SU-DHL-6 (cell line): ENCODE measurements around the gene LSP1.

Source experiments
- H2AFZ ChIP-seq: fragments of 200-600 bp; sonication (generic); 2 replicates; pipeline ENCODE4 v1.6.1; 2014; ENCODE audit warnings: low read depth, mild to moderate bottlenecking, moderate library complexity, mixed read lengths, antibody characterized with exemption, low read length; ENCODE audit not compliant: severe bottlenecking
- H3F3A ChIP-seq: fragments of 200-600 bp; shearing (Covaris generic); 2 replicates; pipeline ENCODE4 v1.6.0; 2016; ENCODE audit warnings: antibody characterized with exemption, mild to moderate bottlenecking; ENCODE audit not compliant: insufficient read depth
- H3K27ac ChIP-seq: fragments of 200-600 bp; sonication (generic); 2 replicates; pipeline ENCODE4 v1.5.1; 2016; ENCODE audit warnings: low read depth, mild to moderate bottlenecking, low read length, moderate library complexity, mixed read lengths
- H3K27me3 ChIP-seq: fragments of 200-600 bp; sonication (generic), shearing (Covaris generic); 2 replicates; pipeline ENCODE4 v1.6.0; 2014; ENCODE audit warnings: mild to moderate bottlenecking, low read length
- H3K36me3 ChIP-seq: fragments of 200-600 bp; sonication (generic); 2 replicates; pipeline ENCODE4 v1.6.1; 2014; ENCODE audit warnings: mild to moderate bottlenecking, low read length, mixed read lengths
- H3K4me2 ChIP-seq: fragments of 300-600, 200-600 bp; shearing (Covaris generic), sonication (generic); 2 replicates; pipeline ENCODE4 v1.6.0; 2014; ENCODE audit warnings: low read length, low read depth, mild to moderate bottlenecking; ENCODE audit not compliant: poor library complexity, severe bottlenecking
- H3K4me3 ChIP-seq: fragments of 200-600 bp; sonication (generic); 2 replicates; pipeline ENCODE4 v1.5.1; 2014; ENCODE audit warnings: antibody characterized with exemption, low read length, mild to moderate bottlenecking, mixed read lengths; ENCODE audit not compliant: insufficient read depth, poor library complexity, severe bottlenecking
- H3K79me2 ChIP-seq: fragments of 200-600 bp; sonication (generic); 2 replicates; pipeline ENCODE4 v1.6.1; 2014; ENCODE audit warnings: mild to moderate bottlenecking, low read length, moderate library complexity; ENCODE audit not compliant: insufficient read depth
- H3K9ac ChIP-seq: fragments of 200-600 bp; sonication (generic); 2 replicates; pipeline ENCODE4 v1.7.0; 2014; ENCODE audit warnings: mild to moderate bottlenecking, low read length
- H3K9me2 ChIP-seq: fragments of 200-600 bp; sonication (generic); replicated peaks from 2 replicates; pipeline ENCODE4 v1.6.1; 2014; ENCODE audit warnings: low read length; ENCODE audit not compliant: insufficient read depth
- H3K9me3 ChIP-seq: fragments of 200-600 bp; sonication (generic); 2 replicates; pipeline ENCODE4 v1.6.1; 2014; ENCODE audit warnings: low read length, mixed read lengths; ENCODE audit not compliant: insufficient read depth
- H4K20me1 ChIP-seq: fragments of 200-600 bp; sonication (generic); 2 replicates; pipeline ENCODE4 v1.6.1; 2014; ENCODE audit warnings: low read depth, mild to moderate bottlenecking, antibody characterized with exemption, low read length, moderate library complexity, mixed read lengths
- EZH2phosphoT487 ChIP-seq: fragments of 200-600 bp; sonication (generic), shearing (Covaris generic); conservative IDR thresholded peaks from 2 replicates; pipeline ENCODE4 v1.6.1; 2018; ENCODE audit warnings: mild to moderate bottlenecking, antibody characterized with exemption, low read length, moderate library complexity, mixed read lengths
- TF ChIP-seq, protein P1 (sequence below): fragments of 200-600 bp; sonication (generic); IDR thresholded peaks from one replicate; pipeline ENCODE4 v1.5.1; 2017; ENCODE audit warnings: antibody characterized with exemption, mild to moderate bottlenecking, low read length, moderate library complexity; ENCODE audit not compliant: insufficient read depth, poor library complexity, severe bottlenecking

The LSP1 gene

GRCh38 chr11:1854132-1854948 lies 1.5 kb downstream of the LSP1 start:
- no peaks in the 10 kb centered on the region for H3K9me3 ChIP-seq
- peaks cover 10% of the 10 kb centered on the region; the same call in 1 of the 2 replicates for H4K20me1 ChIP-seq
- H3K9ac ChIP-seq: peak overlapping the region; percentile 69
- H3K4me3 ChIP-seq: peak overlapping the region; percentile 66
- peak overlapping the region; percentile 74 for H3K4me2 ChIP-seq
- H3K27ac ChIP-seq: peak overlapping the region; percentile 98
- no peaks in the 10 kb centered on the region for H3K36me3 ChIP-seq
- H3F3A ChIP-seq: peaks cover 22% of the 10 kb centered on the region
- H3K9me2 ChIP-seq: no peaks in the 10 kb centered on the region
- peaks cover 34% of the 10 kb centered on the region for H3K79me2 ChIP-seq
- H3K27me3 ChIP-seq: no peaks in the 10 kb centered on the region
- TF ChIP-seq, protein P1, sequence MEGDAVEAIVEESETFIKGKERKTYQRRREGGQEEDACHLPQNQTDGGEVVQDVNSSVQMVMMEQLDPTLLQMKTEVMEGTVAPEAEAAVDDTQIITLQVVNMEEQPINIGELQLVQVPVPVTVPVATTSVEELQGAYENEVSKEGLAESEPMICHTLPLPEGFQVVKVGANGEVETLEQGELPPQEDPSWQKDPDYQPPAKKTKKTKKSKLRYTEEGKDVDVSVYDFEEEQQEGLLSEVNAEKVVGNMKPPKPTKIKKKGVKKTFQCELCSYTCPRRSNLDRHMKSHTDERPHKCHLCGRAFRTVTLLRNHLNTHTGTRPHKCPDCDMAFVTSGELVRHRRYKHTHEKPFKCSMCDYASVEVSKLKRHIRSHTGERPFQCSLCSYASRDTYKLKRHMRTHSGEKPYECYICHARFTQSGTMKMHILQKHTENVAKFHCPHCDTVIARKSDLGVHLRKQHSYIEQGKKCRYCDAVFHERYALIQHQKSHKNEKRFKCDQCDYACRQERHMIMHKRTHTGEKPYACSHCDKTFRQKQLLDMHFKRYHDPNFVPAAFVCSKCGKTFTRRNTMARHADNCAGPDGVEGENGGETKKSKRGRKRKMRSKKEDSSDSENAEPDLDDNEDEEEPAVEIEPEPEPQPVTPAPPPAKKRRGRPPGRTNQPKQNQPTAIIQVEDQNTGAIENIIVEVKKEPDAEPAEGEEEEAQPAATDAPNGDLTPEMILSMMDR: no peak
- no peak for TF ChIP-seq EZH2phosphoT487
- no peak overlapping the region for H2AFZ ChIP-seq

GRCh38 chr11:1854949-1855885 lies 2.3 kb downstream of the LSP1 start:
- peak overlapping the region; percentile 69; the same call in 1 of the 2 replicates for H3K9ac ChIP-seq

GRCh38 chr11:1855886-1856265 lies 3.0 kb downstream of the LSP1 start:
- H4K20me1 ChIP-seq: peaks cover 15% of the 10 kb centered on the region; the same call in 1 of the 2 replicates
- TF ChIP-seq EZH2phosphoT487: no peak
- TF ChIP-seq, protein P1: no peak
- H3K9me2 ChIP-seq: no peaks in the 10 kb centered on the region
- H3K36me3 ChIP-seq: no peaks in the 10 kb centered on the region
- H3K27me3 ChIP-seq: no peaks in the 10 kb centered on the region
- peaks cover 37% of the 10 kb centered on the region for H3K79me2 ChIP-seq
- H3K27ac ChIP-seq: no peak overlapping the region
- H3K9ac ChIP-seq: no peak overlapping the region
- no peaks in the 10 kb centered on the region for H3K9me3 ChIP-seq
- H3K4me2 ChIP-seq: no peak overlapping the region
- H3K4me3 ChIP-seq: no peak overlapping the region
- peaks cover 17% of the 10 kb centered on the region for H3F3A ChIP-seq
- H2AFZ ChIP-seq: no peak overlapping the region

More at GRCh38 chr11:1854949-1855885, 2.3 kb downstream of the LSP1 start:
- Histone ChIP-seq H3K27me3 (no peaks in the 10 kb centered on the region), H3K79me2 (peaks cover 37% of the 10 kb centered on the region), H3K36me3 (no peaks in the 10 kb centered on the region), H3K4me3 (peak overlapping the region; percentile 66), H3K27ac (no peak overlapping the region), H3K9me3 (no peaks in the 10 kb centered on the region), H3K9me2 (no peaks in the 10 kb centered on the region), H3F3A (peaks cover 22% of the 10 kb centered on the region), H3K4me2 (peak overlapping the region; percentile 74), H4K20me1 (peaks cover 15% of the 10 kb centered on the region; the same call in 1 of the 2 replicates), H2AFZ (no peak overlapping the region)
- no peak for TF ChIP-seq EZH2phosphoT487
